ENCODE data around the gene PLA2G3. TPM values are rescaled to one million over a fixed set of nuclear protein-coding genes. Genes with fewer than 3 reads are reported as not detected.
A peak's percentile ranks its signal among the peaks of the same experiment; 100 is the strongest.
"Not testable (repeated sequence)": the region's sequence is repeated elsewhere in the genome, so short reads cannot be mapped to it uniquely, and the experiment has no call there.

Gene PLA2G3, protein sequence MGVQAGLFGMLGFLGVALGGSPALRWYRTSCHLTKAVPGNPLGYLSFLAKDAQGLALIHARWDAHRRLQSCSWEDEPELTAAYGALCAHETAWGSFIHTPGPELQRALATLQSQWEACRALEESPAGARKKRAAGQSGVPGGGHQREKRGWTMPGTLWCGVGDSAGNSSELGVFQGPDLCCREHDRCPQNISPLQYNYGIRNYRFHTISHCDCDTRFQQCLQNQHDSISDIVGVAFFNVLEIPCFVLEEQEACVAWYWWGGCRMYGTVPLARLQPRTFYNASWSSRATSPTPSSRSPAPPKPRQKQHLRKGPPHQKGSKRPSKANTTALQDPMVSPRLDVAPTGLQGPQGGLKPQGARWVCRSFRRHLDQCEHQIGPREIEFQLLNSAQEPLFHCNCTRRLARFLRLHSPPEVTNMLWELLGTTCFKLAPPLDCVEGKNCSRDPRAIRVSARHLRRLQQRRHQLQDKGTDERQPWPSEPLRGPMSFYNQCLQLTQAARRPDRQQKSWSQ
- under 0.01 TPM for total RNA-seq

- DNase-seq (ENCODE audit: low read depth in 2 of 3, low spot score in 2 of 3): no peak
Observed at GRCh38 chr22:31139866-31140716, at the start of gene PLA2G3. PLA2G3 (minus strand) TSS chr22:31140508; CDS start chr22:31140354, 154 bp downstream.

DNA sequence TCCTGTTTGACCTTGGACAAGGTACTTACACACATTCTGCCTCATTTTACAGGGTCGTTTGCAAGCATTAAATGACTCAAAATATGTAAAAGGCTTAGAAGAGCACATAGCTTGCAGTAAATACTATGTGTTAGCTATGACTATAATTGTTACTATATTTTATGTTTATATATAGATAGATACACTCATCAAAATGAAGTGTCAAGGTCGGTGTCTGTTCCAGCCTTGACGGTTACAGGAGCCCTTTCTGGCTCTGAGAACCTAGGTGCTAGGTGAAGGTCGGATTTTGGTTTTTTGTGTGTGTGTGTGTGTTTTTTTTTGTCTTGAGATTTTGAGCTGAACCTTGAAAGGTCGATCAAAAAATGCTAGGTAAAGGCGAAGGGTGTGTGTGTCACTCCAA, 47.3 kb upstream of the PLA2G3 start:
- no peak for DNase-seq (ENCODE audit: low read depth in 2 of 3, low spot score in 2 of 3)

GRCh38 chr22:31185056-31185455, 44.7 kb upstream of the PLA2G3 start:
- DNase-seq (ENCODE audit: low read depth in 2 of 3, low spot score in 2 of 3): no peak

DNA sequence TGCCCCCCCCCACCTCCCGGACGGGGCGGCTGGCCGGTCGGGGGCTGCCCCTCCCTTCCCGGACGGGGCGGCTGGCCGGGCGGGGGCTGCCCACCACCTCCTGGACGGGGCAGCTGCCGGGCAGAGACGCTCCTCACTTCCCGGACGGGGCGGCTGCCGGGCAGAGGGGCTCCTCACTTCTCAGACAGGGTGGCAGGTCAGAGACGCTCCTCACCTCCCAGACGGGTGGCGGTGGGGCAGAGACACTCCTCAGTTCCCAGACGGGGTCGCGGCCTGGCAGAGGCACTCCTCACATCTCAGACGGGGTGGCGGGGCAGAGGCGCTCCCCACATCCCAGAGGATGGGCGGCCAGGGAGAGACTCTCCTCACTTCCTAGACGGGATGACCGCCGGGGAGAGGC, 43.7 kb upstream of the PLA2G3 start:
- no peak for DNase-seq (ENCODE audit: low read depth in 2 of 3, low spot score in 2 of 3)

GRCh38 chr22:31179345-31179744, 39.0 kb upstream of the PLA2G3 start:
- no peak for DNase-seq (ENCODE audit: low read depth in 2 of 3, low spot score in 2 of 3)

- no peak for DNase-seq (ENCODE audit: low read depth in 2 of 3, low spot score in 2 of 3)
Observed at GRCh38 chr22:31178859-31179258, 38.6 kb upstream of the PLA2G3 start.

- no peak for DNase-seq (ENCODE audit: low read depth in 2 of 3, low spot score in 2 of 3)
Observed at GRCh38 chr22:31177420-31178162, 37.3 kb upstream of the PLA2G3 start.

DNA sequence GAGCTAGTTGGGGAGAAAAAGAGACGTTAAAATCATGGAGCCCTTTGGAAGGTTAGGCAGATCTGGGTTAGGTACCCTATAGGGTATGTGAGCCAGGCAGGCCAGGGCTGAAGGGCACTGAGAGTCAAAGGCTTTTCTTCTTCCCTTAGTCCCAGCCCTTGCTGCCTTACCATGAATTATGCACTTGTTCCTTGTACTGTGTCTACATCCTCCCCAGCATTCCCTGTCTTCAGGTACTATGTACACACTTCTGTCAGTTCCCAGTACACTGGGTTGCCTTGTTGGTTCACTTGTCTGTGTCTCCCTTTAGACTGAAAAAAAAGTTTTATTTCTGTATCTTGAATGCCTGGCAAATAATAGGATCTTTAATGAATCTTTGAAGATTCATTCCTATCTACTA, 36.6 kb upstream of the PLA2G3 start:
- DNase-seq (ENCODE audit: low read depth in 2 of 3, low spot score in 2 of 3): no peak

- no peak for DNase-seq (ENCODE audit: low read depth in 2 of 3, low spot score in 2 of 3)
Observed at GRCh38 chr22:31173386-31174145, 33.3 kb upstream of the PLA2G3 start.

- DNase-seq (ENCODE audit: low read depth in 2 of 3, low spot score in 2 of 3): not testable (repeated sequence)
Observed at GRCh38 chr22:31171734-31172133, 31.4 kb upstream of the PLA2G3 start.

DNA sequence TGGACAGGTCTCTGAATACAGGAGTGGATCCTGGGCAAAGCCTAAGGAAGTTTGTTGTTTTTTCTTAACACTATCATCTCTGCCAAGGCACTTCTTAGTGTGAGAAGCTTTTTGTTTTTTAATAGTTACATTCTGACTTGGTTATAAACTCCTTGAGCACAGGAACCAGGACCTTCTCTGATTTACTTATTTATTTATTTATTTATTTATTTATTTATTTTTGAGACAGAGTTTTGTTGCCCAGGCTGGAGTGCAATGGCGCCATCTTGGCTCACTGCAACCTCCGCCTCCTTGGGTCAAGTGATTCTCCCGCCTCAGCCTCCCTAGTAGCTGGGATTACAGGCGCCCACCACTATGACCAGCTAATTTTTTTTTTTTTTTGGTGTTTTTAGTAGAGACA, 30.7 kb upstream of the PLA2G3 start:
- DNase-seq (ENCODE audit: low read depth in 2 of 3, low spot score in 2 of 3): no peak

GRCh38 chr22:31162015-31162765, 21.9 kb upstream of the PLA2G3 start:
- peak in 1 of 3 donors; percentile 24 for DNase-seq (ENCODE audit: low read depth in 2 of 3, low spot score in 2 of 3)

- DNase-seq (ENCODE audit: low read depth in 2 of 3, low spot score in 2 of 3): no peak
Observed at GRCh38 chr22:31161386-31161785, 21.1 kb upstream of the PLA2G3 start.

DNA sequence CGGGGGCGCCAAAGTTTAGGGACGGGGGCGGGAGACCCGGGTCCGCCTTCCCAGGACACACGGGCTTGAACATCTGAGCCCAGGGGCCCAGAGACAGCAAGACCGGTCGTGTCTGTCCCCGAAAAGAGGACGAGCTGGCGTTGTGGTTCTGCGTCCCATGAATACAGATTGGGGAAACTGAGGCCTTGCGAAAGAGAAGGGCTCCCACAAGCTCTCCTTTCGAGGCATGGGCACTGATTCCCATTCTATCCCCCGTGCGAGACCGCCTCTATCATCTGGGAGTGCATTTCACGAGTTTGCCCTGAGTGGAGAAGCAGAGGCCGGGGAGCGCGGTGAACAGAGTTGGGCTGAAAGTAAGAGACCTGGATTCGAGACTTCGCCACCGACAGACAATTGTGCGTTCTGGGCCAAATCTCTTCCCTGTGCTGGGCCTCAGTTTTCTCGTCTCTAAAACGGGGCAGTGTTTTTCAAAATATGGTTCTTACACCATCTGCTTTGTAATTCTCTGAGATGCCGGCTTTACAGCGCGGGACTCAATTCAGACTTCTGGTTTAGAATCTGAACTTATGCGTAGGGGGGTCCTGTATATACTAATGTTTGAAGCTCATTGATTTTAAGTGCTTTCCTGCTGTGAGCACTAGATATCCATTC, 20.1 kb upstream of the PLA2G3 start:
- peak in 1 of 3 donors; percentile 18 for DNase-seq (ENCODE audit: low read depth in 2 of 3, low spot score in 2 of 3)

DNA sequence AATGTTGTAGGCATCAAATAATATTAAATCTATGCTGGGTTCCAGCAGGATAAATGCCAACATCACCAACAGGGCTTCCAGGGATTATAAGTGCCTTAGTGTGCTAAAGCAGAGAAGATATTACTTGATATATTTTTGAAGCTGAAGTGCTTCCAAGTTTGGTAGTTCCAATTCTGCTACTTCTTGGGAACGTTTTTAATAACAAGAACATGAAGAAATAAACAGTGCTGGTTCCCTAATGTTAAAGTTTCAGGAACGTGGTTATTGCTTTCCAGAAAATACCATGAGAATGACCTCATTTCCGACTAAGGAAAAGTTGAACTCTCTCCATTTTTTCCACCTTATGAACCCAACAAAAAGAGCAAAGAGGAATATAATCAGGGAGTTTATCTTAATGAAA, 15.1 kb upstream of the PLA2G3 start:
- DNase-seq (ENCODE audit: low read depth in 2 of 3, low spot score in 2 of 3): no peak

- no peak for DNase-seq (ENCODE audit: low read depth in 2 of 3, low spot score in 2 of 3)
Observed at GRCh38 chr22:31154975-31155374, 14.7 kb upstream of the PLA2G3 start.

DNA sequence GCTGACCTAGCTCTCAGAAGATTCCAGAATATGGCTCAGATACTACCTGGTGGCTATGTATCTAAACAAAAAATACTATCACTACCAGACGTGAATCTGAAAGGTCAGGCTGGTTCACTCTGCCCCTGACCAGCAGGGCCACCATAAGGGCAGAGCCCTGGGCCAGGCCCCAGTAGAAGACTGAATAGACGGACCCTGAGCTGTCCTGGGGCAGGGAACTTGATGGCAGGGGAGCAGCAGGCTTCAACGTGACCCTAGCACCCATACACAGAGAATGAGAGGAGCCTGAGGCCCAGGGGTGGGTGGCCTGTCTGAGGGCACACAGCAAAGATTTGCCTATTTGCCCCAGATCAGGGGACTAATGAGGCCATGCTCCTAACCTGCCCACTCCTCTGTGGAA, 13.0 kb upstream of the PLA2G3 start:
- no peak for DNase-seq (ENCODE audit: low read depth in 2 of 3, low spot score in 2 of 3)

- DNase-seq (ENCODE audit: low read depth in 2 of 3, low spot score in 2 of 3): no peak
Observed at GRCh38 chr22:31151872-31152271, 11.6 kb upstream of the PLA2G3 start.

- no peak for DNase-seq (ENCODE audit: low read depth in 2 of 3, low spot score in 2 of 3)
Observed at GRCh38 chr22:31150615-31151014, 10.3 kb upstream of the PLA2G3 start.
